Measurements from ENCODE around the gene TPCN2.

Gene TPCN2

GRCh38 chr11:69010964-69011623 lies 37.6 kb upstream of the TPCN2 start:
- peak; percentile 86 for DNase-seq

- no peak for DNase-seq
Measured at GRCh38 chr11:69011624-69012091, 37.1 kb upstream of the TPCN2 start.

- DNase-seq: no peak
Measured at GRCh38 chr11:69012092-69013008, 36.4 kb upstream of the TPCN2 start.

DNA sequence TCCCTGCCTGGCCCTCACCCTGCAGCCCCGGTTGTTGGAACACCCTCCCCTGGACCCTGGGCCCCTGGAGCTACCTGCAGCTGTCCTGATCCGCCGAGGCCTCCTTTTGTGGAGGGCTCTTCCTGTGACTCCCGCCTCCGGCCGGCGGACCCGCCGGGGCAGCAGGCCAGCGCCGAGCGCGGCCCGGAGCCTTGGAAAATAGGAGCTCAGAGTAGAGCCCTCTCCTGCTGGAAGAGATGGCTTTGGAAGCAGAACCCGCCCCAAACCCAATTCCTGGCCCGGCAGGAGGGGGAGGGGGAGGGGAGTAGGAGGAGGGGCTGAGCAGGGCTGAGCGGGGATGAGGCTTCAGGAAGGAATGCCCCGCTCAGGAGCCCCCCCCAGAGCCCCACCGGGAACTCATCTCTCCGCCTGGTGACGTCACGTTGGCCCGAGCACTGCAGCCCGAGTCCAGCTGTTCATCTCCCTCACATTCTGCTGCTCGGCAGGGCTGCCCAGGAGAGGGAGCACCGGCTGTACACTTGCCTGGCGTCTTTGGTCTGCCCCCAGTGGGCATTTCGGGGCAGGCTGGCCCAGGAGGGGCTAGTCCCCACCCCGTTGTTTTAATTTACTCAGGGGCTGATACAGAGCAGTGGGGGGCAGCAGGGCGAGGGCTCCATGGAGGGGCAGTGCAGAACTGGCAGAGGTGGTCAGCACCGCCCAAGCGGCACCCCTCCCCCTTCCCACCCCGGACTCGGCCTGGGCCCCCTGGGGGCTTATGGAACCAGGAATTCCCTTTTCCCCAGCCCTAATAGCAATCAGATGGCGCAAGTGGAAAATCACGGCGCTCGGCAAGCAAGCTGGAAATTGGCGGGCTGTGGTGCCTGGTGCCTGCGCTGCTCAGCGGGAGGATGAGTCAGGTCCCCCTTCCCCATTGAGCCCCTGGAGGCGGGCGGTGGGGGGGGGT lies 35.5 kb upstream of the TPCN2 start, which contains the start of gene MRGPRF:
MRGPRF (minus strand) TSS at position 238 of the 943 bp plus-strand sequence. CDS start 3,345 bp downstream, outside the sequence.
- peak; percentile 96 for DNase-seq

DNA sequence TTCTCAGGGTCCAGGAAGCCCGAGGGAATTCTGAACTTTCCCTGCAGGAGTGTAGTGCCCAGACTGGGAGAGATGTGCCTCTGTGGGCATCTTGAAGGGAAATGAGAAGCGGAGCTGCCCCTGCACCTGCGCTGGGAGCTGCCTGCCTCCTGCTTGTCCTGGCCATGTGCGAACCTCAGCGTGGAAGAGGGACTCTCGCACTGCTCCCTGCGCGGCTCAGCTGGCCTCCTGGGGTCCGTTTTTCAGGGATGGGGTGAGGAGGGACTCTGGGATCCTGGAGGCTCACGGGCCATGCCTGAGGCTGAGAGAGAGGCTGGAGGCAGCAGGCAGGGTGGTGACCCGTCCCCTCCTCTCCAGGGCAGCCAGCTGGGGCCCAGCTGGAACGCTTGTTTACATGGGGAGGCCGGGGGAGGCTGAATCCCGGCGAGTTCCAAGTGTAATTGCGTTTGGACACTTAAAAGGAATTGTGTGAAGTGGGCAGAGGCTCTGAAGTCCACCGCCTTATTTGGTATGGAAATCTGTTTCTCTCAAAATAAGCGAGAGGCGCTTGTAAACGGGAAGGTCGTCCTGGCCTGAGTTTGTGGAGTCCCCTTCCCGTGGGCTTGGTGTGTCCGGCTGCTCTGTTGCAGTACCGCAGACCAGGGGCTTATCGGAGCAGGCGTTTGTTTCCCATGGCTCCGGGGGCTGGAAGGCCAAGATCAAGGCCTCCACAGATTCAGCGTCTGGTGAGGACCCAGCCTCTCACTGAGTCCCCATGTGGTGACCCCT lies 34.5 kb upstream of the TPCN2 start:
- DNase-seq: peak; percentile 59

GRCh38 chr11:69014898-69015549 lies 33.7 kb upstream of the TPCN2 start:
- DNase-seq: no peak

GRCh38 chr11:69017951-69018350 lies 30.8 kb upstream of the TPCN2 start:
- no peak for DNase-seq

DNA sequence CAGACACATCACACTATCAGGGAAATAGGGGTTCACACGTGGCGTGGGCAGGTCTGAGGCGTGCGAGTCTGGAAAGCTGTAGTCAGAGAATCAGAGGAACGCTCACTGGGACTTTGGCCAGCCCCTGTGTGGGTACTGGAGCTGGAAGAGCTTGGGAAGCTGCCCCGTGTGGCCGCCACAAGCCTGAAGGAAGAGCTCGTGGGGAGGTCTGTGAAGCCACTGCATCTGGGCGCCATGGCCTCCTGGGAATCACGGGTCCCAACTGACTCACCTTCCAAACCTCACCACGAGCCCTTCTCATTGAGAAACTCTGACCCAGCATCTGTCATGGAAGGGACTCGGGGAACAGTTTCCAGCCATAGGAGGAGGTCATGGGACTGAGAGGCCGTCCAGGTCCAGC lies 29.8 kb upstream of the TPCN2 start:
- DNase-seq: no peak

DNA sequence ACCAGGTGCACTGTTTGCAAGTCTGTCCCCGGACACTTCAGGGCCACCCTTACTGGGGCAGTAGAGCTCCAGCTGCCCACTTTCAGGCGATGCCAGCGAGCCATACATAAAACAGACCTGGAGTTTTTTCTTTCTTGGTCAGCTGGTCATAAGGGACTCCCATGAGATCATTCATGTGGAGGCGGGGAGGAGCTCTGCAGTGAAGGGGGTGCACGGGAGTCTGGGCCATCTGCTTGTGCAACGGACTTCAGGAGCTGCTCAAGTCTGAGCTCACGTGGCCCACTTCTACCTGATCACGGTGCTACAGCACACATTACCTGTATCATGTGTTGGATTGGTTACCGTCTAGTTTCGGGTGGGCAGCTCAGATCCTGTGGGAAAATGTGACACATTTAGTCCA lies 26.5 kb upstream of the TPCN2 start:
- DNase-seq: no peak

GRCh38 chr11:69024509-69024908 lies 24.2 kb upstream of the TPCN2 start:
- no peak for DNase-seq

- DNase-seq: no peak
Measured at GRCh38 chr11:69027704-69028372, 20.9 kb upstream of the TPCN2 start.

DNA sequence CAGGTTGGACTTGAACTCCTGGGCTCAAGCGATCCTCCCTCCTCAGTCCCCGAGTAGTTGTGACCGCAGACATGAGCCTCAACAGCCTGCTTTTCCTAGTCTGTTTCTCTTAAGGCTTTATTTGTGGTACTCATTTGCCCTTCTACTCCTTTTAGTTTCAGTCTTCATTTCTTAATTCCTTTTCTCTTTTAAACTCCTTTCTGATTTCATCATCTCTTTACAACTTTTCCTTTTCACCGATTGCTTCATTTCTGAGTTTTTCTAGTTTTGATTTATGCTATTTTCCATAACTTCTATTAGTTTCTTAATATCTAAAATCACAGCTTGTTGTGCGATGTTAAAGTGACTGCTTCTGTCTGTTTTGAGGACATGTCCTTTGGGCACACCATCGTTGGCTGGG lies 18.4 kb upstream of the TPCN2 start:
- DNase-seq: no peak

- no peak for DNase-seq
Measured at GRCh38 chr11:69032833-69033232, 15.9 kb upstream of the TPCN2 start.

DNA sequence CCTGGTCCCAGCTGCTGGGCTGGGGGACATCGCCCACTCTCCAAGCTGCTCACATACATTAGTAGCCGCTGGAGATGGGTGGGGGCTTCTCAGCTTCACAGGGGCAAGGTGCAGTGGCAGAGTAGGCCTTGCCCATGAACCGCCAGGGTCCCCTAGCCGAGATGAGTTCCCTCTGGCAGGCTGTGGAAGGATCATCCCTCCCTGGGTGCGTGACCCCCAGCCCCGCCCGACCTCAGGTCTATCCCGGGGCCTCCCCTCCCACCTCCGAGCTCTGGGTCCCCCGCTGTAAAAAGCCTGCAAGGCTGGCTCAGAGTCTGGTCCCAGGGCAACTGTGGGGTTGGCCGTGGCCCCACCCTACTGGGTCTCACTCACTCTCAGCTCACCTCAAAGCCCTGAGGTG lies 15.3 kb upstream of the TPCN2 start:
- no peak for DNase-seq

GRCh38 chr11:69034123-69034867 lies 14.4 kb upstream of the TPCN2 start:
- no peak for DNase-seq

GRCh38 chr11:69035150-69035945 lies 13.4 kb upstream of the TPCN2 start:
- DNase-seq: peak; percentile 65

DNA sequence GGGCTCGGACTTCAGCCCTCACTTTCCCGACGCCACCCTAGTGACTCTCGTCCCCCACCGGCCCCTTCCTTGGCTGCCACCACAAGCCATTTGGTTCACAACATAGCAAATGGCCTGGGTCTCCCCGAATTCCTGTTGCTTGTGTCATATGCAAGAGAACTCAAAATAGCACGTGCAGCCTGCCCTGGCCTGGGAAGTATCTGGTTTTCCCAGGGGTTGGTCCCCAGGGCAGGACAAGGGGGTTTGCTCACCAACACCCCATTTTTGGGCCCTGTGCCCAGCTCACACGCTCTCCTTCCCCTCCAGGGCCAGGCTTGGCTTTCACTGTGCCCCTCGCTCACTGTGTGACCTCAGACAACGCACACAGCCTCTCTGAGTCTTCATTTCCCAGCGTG lies 12.8 kb upstream of the TPCN2 start:
- DNase-seq: peak; percentile 59

GRCh38 chr11:69037074-69037473 lies 11.7 kb upstream of the TPCN2 start:
- DNase-seq: no peak

- DNase-seq: no peak
Measured at GRCh38 chr11:69037544-69037943, 11.2 kb upstream of the TPCN2 start.
